GM23338 (cell line): ENCODE measurements around the gene CHD9. TPM values are rescaled to one million over a fixed set of nuclear protein-coding genes. Genes with fewer than 3 reads are reported as not detected.

Experiments used
- CTCF ChIP-seq, 2 experiments: fragments of 200-600 bp in 1 of 2; sonication (generic) in 1 of 2; conservative IDR thresholded peaks; 2 replicates each; pipeline versions ENCODE4 v1.5.1 to v1.6.1; 2016 to 2017; ENCODE audit warnings: antibody characterized with exemption in 2 of 2, low read depth in 2 of 2, mild to moderate bottlenecking in 2 of 2, moderate library complexity in 1 of 2
- ETS1 ChIP-seq: IDR thresholded peaks from 2 replicates; pipeline ENCODE4 v1.6.1; 2016; ENCODE audit warnings: antibody characterized with exemption
- EZH2phosphoT487 ChIP-seq: fragments of 200-600 bp; sonication (generic); IDR thresholded peaks from one replicate; pipeline ENCODE4 v1.8.1; 2018; ENCODE audit warnings: antibody characterized with exemption; ENCODE audit not compliant: unreplicated experiment
- JUNB ChIP-seq: IDR thresholded peaks from one replicate; pipeline ENCODE4 v1.6.1; 2016; ENCODE audit warnings: antibody characterized with exemption; ENCODE audit not compliant: unreplicated experiment
- NANOG ChIP-seq: IDR thresholded peaks from 2 replicates; pipeline ENCODE4 v1.6.1; 2016; ENCODE audit warnings: antibody characterized with exemption, borderline replicate concordance
- REST ChIP-seq: IDR thresholded peaks from one replicate; pipeline ENCODE4 v1.6.1; 2018; ENCODE audit warnings: antibody characterized with exemption; ENCODE audit not compliant: unreplicated experiment
- STAT1 ChIP-seq: IDR thresholded peaks from one replicate; pipeline ENCODE4 v1.6.1; 2016; ENCODE audit warnings: antibody characterized with exemption; ENCODE audit not compliant: unreplicated experiment
- ZNF114 ChIP-seq: fragments of 250-450 bp; sonication (Bioruptor Pico); IDR thresholded peaks from 2 replicates; pipeline ENCODE4 v1.5.0; 2020; ENCODE audit warnings: mild to moderate bottlenecking, moderate library complexity
- ZNF462 ChIP-seq: fragments of 250-450 bp; sonication (Bioruptor Pico); IDR thresholded peaks from 2 replicates; pipeline ENCODE4 v1.5.0; 2020; ENCODE audit warnings: mild to moderate bottlenecking, moderate library complexity
- polyA plus RNA-seq: library from polyadenylated mRNA; unstranded; fragments of >200 nt; fragmentation: Nextera tagmentation; extraction: Ambion mirVana; gene quantifications from 2 replicates; pipeline ENCODE4 v1.2.1, GENCODE V29; 2016
- total RNA-seq: library from RNA; depleted of rRNA; stranded (reverse); fragments of >200 nt; shearing (Covaris generic); gene quantifications from 2 replicates; pipeline ENCODE4 v1.2.3, GENCODE V29; 2014

Gene CHD9
- total and polyA plus RNA-seq, 2 experiments from 2014 or later = 18.8 to 46.6 TPM

GRCh38 chr16:53209429-53209828, 154.6 kb downstream of the CHD9 start (continued):
- TF ChIP-seq ZNF462 (CRISPR knock-in tag) (no peak), STAT1 (no peak), EZH2phosphoT487 (no peak), JUNB (no peak), ETS1 (no peak), NANOG (no peak), ZNF114 (CRISPR knock-in tag) (no peak), REST (no peak), CTCF (conservative IDR thresholded peaks at IDR 0.05; ENCODE audit: low read depth in 2 of 2) (no peak)
